ENCODE data around the gene PCDHGA3. TPM values are rescaled to one million over a fixed set of nuclear protein-coding genes. Genes with fewer than 3 reads are reported as not detected.
"Not testable (repeated sequence)": the region's sequence is repeated elsewhere in the genome, so short reads cannot be mapped to it uniquely, and the experiment has no call there.

The PCDHGA3 gene
- total RNA-seq, 4 donors from 2014 or later: 2.3 to 6.3 (median 2.8) TPM

DNA sequence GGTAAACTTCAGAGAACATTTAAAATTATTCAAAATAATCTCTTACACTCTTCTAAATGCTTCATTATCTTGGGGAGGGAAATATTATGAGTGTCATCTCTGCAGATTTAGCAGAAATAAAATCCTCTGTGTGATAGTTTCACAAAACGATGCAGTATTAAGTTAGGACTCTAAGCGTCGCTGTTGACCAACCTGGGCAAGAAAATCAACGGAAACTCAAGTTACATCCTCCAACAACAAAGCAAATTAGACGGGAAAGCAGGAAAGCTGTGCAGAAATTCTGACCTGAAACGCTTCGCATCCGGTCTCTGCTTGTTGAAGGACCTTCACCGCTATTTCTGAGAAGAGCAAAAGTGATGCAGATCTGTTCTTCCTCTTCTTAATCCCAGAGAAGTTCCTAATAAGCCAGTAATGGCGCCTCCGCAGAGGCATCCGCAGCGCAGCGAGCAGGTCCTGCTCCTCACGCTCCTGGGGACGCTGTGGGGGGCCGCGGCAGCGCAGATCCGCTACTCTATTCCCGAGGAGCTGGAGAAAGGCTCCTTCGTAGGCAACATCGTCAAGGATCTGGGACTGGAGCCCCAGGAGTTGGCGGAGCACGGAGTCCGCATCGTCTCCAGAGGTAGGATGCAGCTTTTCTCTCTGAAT, 30.2 kb downstream of the PCDHGA3 start, which contains the start of gene PCDHGA6:
TSS of gene PCDHGA6 (plus strand) at position 219 of the 645 bp plus-strand sequence. CDS start at position 412, 193 bp downstream.
- TF ChIP-seq, protein P1, sequence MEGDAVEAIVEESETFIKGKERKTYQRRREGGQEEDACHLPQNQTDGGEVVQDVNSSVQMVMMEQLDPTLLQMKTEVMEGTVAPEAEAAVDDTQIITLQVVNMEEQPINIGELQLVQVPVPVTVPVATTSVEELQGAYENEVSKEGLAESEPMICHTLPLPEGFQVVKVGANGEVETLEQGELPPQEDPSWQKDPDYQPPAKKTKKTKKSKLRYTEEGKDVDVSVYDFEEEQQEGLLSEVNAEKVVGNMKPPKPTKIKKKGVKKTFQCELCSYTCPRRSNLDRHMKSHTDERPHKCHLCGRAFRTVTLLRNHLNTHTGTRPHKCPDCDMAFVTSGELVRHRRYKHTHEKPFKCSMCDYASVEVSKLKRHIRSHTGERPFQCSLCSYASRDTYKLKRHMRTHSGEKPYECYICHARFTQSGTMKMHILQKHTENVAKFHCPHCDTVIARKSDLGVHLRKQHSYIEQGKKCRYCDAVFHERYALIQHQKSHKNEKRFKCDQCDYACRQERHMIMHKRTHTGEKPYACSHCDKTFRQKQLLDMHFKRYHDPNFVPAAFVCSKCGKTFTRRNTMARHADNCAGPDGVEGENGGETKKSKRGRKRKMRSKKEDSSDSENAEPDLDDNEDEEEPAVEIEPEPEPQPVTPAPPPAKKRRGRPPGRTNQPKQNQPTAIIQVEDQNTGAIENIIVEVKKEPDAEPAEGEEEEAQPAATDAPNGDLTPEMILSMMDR (IDR thresholded peaks at IDR 0.05): no peak
- DNase-seq (ENCODE audit: low spot score) (no peak), ATAC-seq (ENCODE audit: low FRiP score) (no peak)

DNA sequence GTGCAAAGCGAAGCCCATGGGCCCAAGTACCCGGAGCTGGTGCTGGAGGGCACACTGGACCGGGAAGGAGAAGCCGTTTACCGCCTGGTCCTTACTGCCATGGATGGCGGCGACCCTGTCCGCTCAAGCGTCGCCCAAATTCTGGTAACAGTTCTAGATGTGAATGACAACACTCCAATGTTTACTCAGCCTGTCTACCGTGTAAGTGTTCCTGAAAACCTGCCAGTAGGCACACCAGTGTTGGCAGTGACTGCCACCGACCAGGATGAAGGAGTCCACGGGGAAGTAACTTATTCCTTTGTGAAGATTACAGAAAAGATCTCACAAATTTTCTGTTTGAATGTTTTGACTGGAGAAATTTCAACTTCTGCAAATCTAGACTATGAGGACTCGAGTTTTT, 31.0 kb downstream of the PCDHGA3 start:
- DNase-seq (ENCODE audit: low spot score) (no peak), ATAC-seq (ENCODE audit: low FRiP score) (no peak)
- TF ChIP-seq, protein P1 (IDR thresholded peaks at IDR 0.05): no peak

DNA sequence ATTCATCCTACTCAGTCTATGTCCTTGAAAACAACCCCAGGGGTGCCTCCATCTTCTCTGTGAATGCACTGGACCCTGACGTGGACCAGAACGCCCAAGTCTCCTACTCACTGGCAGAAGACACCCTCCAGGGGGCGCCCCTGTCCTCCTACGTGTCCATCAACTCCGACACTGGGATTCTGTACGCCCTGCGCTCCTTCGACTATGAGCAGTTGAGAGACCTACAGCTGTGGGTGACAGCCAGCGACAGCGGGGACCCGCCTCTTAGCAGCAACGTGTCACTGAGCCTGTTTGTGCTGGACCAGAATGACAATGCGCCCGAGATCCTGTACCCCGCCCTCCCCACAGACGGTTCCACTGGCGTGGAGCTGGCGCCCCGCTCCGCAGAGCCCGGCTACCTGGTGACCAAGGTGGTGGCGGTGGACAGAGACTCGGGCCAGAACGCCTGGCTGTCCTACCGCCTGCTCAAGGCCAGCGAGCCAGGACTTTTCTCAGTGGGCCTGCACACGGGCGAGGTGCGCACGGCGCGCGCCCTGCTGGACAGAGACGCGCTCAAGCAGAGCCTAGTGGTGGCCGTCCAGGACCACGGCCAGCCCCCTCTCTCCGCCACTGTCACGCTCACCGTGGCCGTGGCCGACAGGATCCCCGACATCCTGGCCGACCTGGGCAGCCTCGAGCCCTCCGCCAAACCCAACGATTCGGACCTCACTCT, 32.0 kb downstream of the PCDHGA3 start:
- not testable (repeated sequence) for ATAC-seq (ENCODE audit: low FRiP score); DNase-seq (ENCODE audit: low spot score)

DNA sequence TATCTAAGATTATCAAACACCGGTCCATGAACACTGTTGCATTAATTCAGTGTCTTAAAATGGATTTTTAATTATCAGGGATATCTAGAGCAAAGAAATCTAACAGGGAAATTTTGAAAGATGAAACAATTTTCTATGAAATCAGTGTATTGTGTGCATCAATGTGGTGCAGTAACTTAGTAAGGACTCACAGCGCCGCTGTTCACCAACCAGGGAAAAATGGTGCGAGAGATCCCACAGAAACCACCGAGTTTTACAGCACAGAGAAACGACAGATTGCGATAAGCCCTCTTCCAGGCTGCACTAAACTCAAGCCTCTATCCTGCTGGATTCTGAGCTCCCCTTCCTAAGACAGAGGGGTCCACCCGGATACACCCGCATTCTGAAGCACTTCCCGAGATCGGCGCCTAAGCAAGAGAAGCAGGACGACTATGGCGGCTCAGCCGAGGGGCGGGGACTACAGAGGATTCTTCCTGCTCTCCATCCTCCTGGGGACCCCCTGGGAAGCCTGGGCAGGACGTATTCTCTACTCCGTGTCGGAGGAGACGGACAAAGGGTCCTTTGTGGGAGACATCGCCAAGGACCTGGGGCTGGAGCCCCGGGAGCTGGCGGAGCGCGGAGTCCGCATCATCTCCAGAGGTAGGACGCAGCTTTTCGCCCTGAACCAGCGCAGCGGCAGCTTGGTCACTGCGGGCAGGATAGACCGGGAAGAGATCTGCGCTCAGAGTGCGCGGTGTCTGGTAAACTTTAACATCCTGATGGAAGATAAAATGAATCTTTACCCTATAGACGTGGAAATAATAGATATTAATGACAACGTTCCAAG, 39.1 kb downstream of the PCDHGA3 start, which contains the start of gene PCDHGA7:
TSS of gene PCDHGA7 (plus strand) at position 274 of the 826 bp plus-strand sequence. CDS start at position 432, 158 bp downstream.
- no peak for ATAC-seq (ENCODE audit: low FRiP score)
- no peak for DNase-seq (ENCODE audit: low spot score)
- TF ChIP-seq, protein P1 (IDR thresholded peaks at IDR 0.05): no peak

DNA sequence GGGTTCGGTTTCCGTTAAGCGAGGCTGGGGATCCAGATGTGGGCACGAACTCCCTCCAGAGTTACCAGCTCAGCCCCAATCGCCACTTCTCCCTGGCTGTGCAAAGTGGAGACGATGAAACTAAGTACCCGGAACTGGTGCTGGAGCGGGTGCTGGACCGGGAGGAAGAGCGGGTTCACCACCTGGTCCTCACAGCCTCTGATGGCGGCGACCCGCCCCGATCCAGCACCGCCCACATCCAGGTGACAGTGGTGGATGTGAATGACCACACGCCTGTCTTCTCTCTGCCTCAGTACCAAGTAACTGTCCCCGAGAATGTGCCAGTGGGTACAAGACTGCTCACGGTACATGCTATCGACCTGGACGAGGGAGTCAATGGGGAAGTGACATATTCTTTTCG, 39.7 kb downstream of the PCDHGA3 start:
- ATAC-seq (ENCODE audit: low FRiP score) (no peak), DNase-seq (ENCODE audit: low spot score) (no peak)
- TF ChIP-seq, protein P1 (IDR thresholded peaks at IDR 0.05): no peak

DNA sequence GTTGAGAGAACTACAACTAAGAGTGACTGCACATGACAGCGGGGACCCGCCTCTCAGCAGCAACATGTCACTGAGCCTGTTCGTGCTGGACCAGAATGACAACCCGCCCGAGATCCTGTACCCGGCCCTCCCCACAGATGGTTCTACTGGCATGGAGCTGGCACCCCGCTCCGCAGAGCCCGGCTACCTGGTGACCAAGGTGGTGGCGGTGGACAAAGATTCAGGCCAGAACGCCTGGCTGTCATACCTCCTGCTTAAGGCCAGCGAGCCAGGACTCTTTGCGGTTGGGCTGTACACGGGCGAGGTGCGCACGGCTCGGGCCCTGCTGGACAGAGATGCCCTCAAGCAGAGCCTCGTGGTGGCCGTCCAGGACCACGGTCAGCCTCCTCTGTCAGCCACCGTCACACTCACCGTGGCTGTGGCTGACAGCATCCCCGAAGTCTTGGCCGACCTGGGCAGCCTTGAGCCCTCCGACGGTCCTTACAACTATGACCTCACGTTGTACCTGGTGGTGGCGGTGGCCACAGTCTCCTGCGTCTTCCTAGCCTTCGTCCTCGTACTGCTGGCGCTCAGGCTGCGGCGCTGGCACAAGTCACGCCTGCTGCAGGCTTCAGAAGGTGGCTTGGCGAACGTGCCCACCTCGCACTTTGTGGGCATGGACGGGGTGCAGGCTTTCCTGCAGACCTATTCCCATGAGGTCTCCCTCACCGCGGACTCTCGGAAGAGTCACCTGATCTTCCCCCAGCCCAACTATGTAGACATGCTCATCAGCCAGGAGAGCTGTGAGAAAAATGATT, 41.0 kb downstream of the PCDHGA3 start:
- ATAC-seq (ENCODE audit: low FRiP score) (no peak), DNase-seq (ENCODE audit: low spot score) (no peak)
- TF ChIP-seq, protein P1 (IDR thresholded peaks at IDR 0.05): no peak

DNA sequence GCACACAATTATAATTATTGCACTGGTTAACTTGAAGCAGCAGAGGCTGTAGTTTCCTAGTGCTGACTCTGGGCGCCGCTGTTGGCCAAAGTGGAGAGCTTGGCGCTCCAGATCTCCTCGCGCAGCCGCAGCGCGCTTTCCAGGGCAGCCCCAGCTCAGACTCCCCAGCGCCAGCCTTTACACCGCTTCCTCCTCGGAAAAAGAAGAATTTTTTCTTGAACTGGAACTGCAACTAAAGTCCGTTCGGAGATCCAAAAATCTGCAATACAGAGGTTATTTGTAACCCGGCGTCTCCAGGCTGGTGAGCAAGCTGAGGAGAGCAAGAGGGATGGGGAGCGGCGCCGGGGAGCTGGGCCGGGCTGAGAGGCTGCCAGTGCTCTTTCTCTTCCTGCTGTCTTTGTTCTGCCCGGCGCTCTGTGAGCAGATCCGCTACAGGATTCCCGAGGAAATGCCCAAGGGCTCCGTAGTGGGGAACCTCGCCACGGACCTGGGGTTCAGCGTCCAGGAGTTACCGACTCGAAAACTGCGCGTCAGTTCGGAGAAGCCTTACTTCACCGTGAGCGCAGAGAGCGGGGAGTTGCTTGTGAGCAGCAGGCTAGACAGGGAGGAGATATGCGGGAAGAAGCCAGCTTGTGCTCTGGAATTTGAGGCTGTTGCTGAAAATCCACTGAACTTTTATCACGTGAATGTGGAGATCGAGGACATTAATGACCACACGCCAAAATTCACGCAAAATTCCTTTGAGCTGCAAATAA, 44.1 kb downstream of the PCDHGA3 start, which contains the start of gene PCDHGB4:
TSS of gene PCDHGB4 (plus strand) at position 142 of the 755 bp plus-strand sequence. CDS start at position 329, 187 bp downstream.
- DNase-seq (ENCODE audit: low spot score); ATAC-seq (ENCODE audit: low FRiP score): not testable (repeated sequence)

Data from omental fat pad (tissue), 4 donors.